Endothelial cell (in vitro differentiated cells): ENCODE measurements around the gene TVP23C. TPM values are rescaled to one million over a fixed set of nuclear protein-coding genes. Genes with fewer than 3 reads are reported as not detected.

Experiments
- DNase-seq: peaks from one replicate; pipeline ENCODE4 v3.0.0; 2021; ENCODE audit warnings: low spot score
- H3K27ac Mint-ChIP-seq: one replicate; pipeline ENCODE4 v1.8.0; 2021; ENCODE audit warnings: mixed read lengths, inconsistent platforms; ENCODE audit not compliant: unreplicated experiment
- H3K27me3 Mint-ChIP-seq: one replicate; pipeline ENCODE4 v1.8.0; 2021; ENCODE audit warnings: mild to moderate bottlenecking, moderate library complexity, mixed read lengths, inconsistent platforms; ENCODE audit not compliant: unreplicated experiment
- H3K36me3 Mint-ChIP-seq: one replicate; pipeline ENCODE4 v1.8.0; 2021; ENCODE audit warnings: mild to moderate bottlenecking, low read depth, mixed read lengths, inconsistent platforms; ENCODE audit not compliant: unreplicated experiment
- H3K4me1 Mint-ChIP-seq: one replicate; pipeline ENCODE4 v1.8.0; 2021; ENCODE audit warnings: mild to moderate bottlenecking, mixed read lengths, inconsistent platforms; ENCODE audit not compliant: unreplicated experiment
- H3K4me3 Mint-ChIP-seq: one replicate; pipeline ENCODE4 v1.8.0; 2021; ENCODE audit warnings: mild to moderate bottlenecking, mixed read lengths, inconsistent platforms; ENCODE audit not compliant: unreplicated experiment
- H3K9me3 Mint-ChIP-seq: one replicate; pipeline ENCODE4 v1.8.0; 2021; ENCODE audit warnings: mixed read lengths, inconsistent platforms; ENCODE audit not compliant: unreplicated experiment
- CTCF ChIP-seq: fragments of 200-600 bp; sonication (generic); IDR thresholded peaks from one replicate; pipeline ENCODE4 v1.5.0; 2021; ENCODE audit warnings: antibody characterized with exemption; ENCODE audit not compliant: unreplicated experiment
- total RNA-seq: library from RNA; stranded (reverse); fragmentation: NEBNext Ultra II Directional; extraction: Animal tissue kit (Norgen Biotek cat#: 25700); gene quantifications from one replicate; pipeline ENCODE4 v1.2.1, GENCODE V29; 2021; ENCODE audit not compliant: unreplicated experiment

The TVP23C gene
- total RNA-seq, 1 donor from 2014 or later: 23.1 TPM

GRCh38 chr17:15492186-15492585 is 71.1 kb downstream of the TVP23C start:
- DNase-seq: no peak
- Mint-ChIP-seq H3K27ac (peak overlapping the region; percentile 98), H3K27me3 (peaks cover 12% of the 10 kb centered on the region), H3K36me3 (peaks cover 22% of the 10 kb centered on the region), H3K4me1 (peaks cover 47% of the 10 kb centered on the region), H3K9me3 (no peaks in the 10 kb centered on the region), H3K4me3 (peak overlapping the region; percentile 54)
- no peak for TF ChIP-seq CTCF

GRCh38 chr17:15490634-15491261 is 72.5 kb downstream of the TVP23C start:
- H3K4me1 Mint-ChIP-seq: peaks cover 50% of the 10 kb centered on the region
- peak overlapping the region; percentile 45 for H3K4me3 Mint-ChIP-seq
- H3K36me3 Mint-ChIP-seq: peaks cover 22% of the 10 kb centered on the region
- peak; percentile 70 for DNase-seq
- peaks cover 10% of the 10 kb centered on the region for H3K27me3 Mint-ChIP-seq
- H3K9me3 Mint-ChIP-seq: no peaks in the 10 kb centered on the region
- H3K27ac Mint-ChIP-seq: peak overlapping the region; percentile 98
- no peak for TF ChIP-seq CTCF

- Mint-ChIP-seq H3K27me3 (peaks cover 15% of the 10 kb centered on the region), H3K27ac (no peak overlapping the region), H3K4me1 (peaks cover 58% of the 10 kb centered on the region), H3K9me3 (no peaks in the 10 kb centered on the region), H3K36me3 (peaks cover 19% of the 10 kb centered on the region), H3K4me3 (no peak overlapping the region)
- no peak for DNase-seq
- no peak for TF ChIP-seq CTCF
Observed at GRCh38 chr17:15488557-15488956, 74.7 kb downstream of the TVP23C start.

GRCh38 chr17:15485045-15485444 is 78.2 kb downstream of the TVP23C start:
- Mint-ChIP-seq H3K27ac (peak overlapping the region; percentile 70), H3K36me3 (peaks cover 8% of the 10 kb centered on the region), H3K4me1 (peaks cover 57% of the 10 kb centered on the region), H3K9me3 (no peaks in the 10 kb centered on the region), H3K4me3 (no peak overlapping the region), H3K27me3 (peaks cover 12% of the 10 kb centered on the region)
- no peak for DNase-seq
- no peak for TF ChIP-seq CTCF

- peaks cover 66% of the 10 kb centered on the region for H3K4me1 Mint-ChIP-seq
- TF ChIP-seq CTCF: no peak
- peaks cover 7% of the 10 kb centered on the region for H3K27me3 Mint-ChIP-seq
- H3K36me3 Mint-ChIP-seq: peaks cover 8% of the 10 kb centered on the region
- no peak overlapping the region for H3K27ac Mint-ChIP-seq
- no peak for DNase-seq
- no peak overlapping the region for H3K4me3 Mint-ChIP-seq
- H3K9me3 Mint-ChIP-seq: no peaks in the 10 kb centered on the region
Observed at GRCh38 chr17:15483431-15483830, 79.9 kb downstream of the TVP23C start.
